ENCODE data around the gene GPR61.

Gene GPR61

GRCh38 chr1:109543283-109543987 lies 3.8 kb downstream of the GPR61 start:
- WGBS (ENCODE audit: insufficient coverage): 96% methylated on average over 20 of the region's 24 CpGs
- Histone ChIP-seq H3K4me3 (ENCODE audit: control insufficient read depth in 1 of 7, extremely low read depth in 1 of 7, insufficient read depth in 4 of 7, low read depth in 2 of 7, low read length in 6 of 7) (no peak overlapping the region), H3K9me3 (ENCODE audit: control extremely low read depth in 1 of 5, control insufficient read depth in 4 of 5, insufficient read depth in 2 of 5, low read depth in 1 of 5, low read length in 4 of 5) (no peaks in the 10 kb centered on the region), H3K4me1 (ENCODE audit: control extremely low read depth in 1 of 4, control insufficient read depth in 4 of 4, insufficient read depth in 4 of 4, low read length in 3 of 4) (peaks cover 14 to 18% (median 15%) of the 10 kb centered on the region in 4 experiments), H3K27me3 (replicated peaks in 2 of 5; ENCODE audit: control insufficient read depth in 4 of 5, insufficient read depth in 5 of 5, low read length in 4 of 5) (peaks cover 0 to 3% (median 0%) of the 10 kb centered on the region in 5 experiments), H3K36me3 (ENCODE audit: control insufficient read depth in 4 of 4, insufficient read depth in 4 of 4, low read length in 3 of 4) (no peaks in the 10 kb centered on the region), H3K27ac (ENCODE audit: insufficient read depth in 1 of 2, low read depth in 1 of 2, low read length in 2 of 2, poor library complexity in 1 of 2, severe bottlenecking in 2 of 2) (no peak overlapping the region)
- ChIA-PET POLR2A (no interaction called here), CTCF (interaction anchor here (1.8 to 26.3 kb wide), 5 partner anchors 11 to 230 kb away, joined by 4 to 1203 read pairs (median 121); partner anchors contain the start of genes AMIGO1, AMPD2, ATXN7L2 and CYB561D1)
- no peak for DNase-seq

GRCh38 chr1:109543988-109544735 lies 4.5 kb downstream of the GPR61 start:
- H3K27ac ChIP-seq (ENCODE audit: insufficient read depth in 1 of 2, low read depth in 1 of 2, low read length in 2 of 2, poor library complexity in 1 of 2, severe bottlenecking in 2 of 2): no peak overlapping the region
- H3K27me3 ChIP-seq (replicated peaks in 2 of 5; ENCODE audit: control insufficient read depth in 4 of 5, insufficient read depth in 5 of 5, low read length in 4 of 5): peaks cover 0 to 3% (median 0%) of the 10 kb centered on the region in 5 experiments
- ChIA-PET POLR2A (no interaction called here), CTCF (interaction anchor here (1.3 to 26.3 kb wide), 9 partner anchors 12 to 440 kb away, joined by 3 to 1203 read pairs (median 15); partner anchors contain the start of genes AHCYL1, AMIGO1, AMPD2 and ATXN7L2)
- H3K4me1 ChIP-seq (ENCODE audit: control extremely low read depth in 1 of 4, control insufficient read depth in 4 of 4, insufficient read depth in 4 of 4, low read length in 3 of 4): peaks cover 16 to 19% (median 17%) of the 10 kb centered on the region in 4 experiments
- no peaks in the 10 kb centered on the region for H3K9me3 ChIP-seq (ENCODE audit: control extremely low read depth in 1 of 5, control insufficient read depth in 4 of 5, insufficient read depth in 2 of 5, low read depth in 1 of 5, low read length in 4 of 5)
- 97% methylated on average over 14 of the region's 14 CpGs for WGBS (ENCODE audit: insufficient coverage)
- no peak for DNase-seq
- no peak overlapping the region for H3K4me3 ChIP-seq (ENCODE audit: control insufficient read depth in 1 of 7, extremely low read depth in 1 of 7, insufficient read depth in 4 of 7, low read depth in 2 of 7, low read length in 6 of 7)
- no peaks in the 10 kb centered on the region for H3K36me3 ChIP-seq (ENCODE audit: control insufficient read depth in 4 of 4, insufficient read depth in 4 of 4, low read length in 3 of 4)

- CTCF ChIA-PET: interaction anchor here (0.7 to 26.3 kb wide), 26 partner anchors 8 to 464 kb away, joined by 3 to 1203 read pairs (median 5); partner anchors contain the start of genes AHCYL1, AMIGO1, AMPD2 and ATXN7L2
- POLR2A ChIA-PET: interaction anchor here (0.6 to 1.6 kb wide), 3 partner anchors 74 to 94 kb away, joined by 4 to 5 read pairs (median 4); no protein-coding TSS in a partner anchor
- Histone ChIP-seq H3K4me3 (ENCODE audit: control insufficient read depth in 1 of 7, extremely low read depth in 1 of 7, insufficient read depth in 4 of 7, low read depth in 2 of 7, low read length in 6 of 7) (peak overlapping the region in 6 of 7 experiments; percentile 39 to 99 (median 98)), H3K27me3 (replicated peaks in 2 of 5; ENCODE audit: control insufficient read depth in 4 of 5, insufficient read depth in 5 of 5, low read length in 4 of 5) (peaks cover 0 to 2% (median 0%) of the 10 kb centered on the region in 5 experiments), H3K27ac (ENCODE audit: insufficient read depth in 1 of 2, low read depth in 1 of 2, low read length in 2 of 2, poor library complexity in 1 of 2, severe bottlenecking in 2 of 2) (peak overlapping the region; percentile 43 to 98), H3K4me1 (ENCODE audit: control extremely low read depth in 1 of 4, control insufficient read depth in 4 of 4, insufficient read depth in 4 of 4, low read length in 3 of 4) (peaks cover 21 to 35% (median 32%) of the 10 kb centered on the region in 4 experiments), H3K36me3 (ENCODE audit: control insufficient read depth in 4 of 4, insufficient read depth in 4 of 4, low read length in 3 of 4) (peaks cover 0 to 1% (median 0%) of the 10 kb centered on the region in 4 experiments), H3K9me3 (ENCODE audit: control extremely low read depth in 1 of 5, control insufficient read depth in 4 of 5, insufficient read depth in 2 of 5, low read depth in 1 of 5, low read length in 4 of 5) (no peaks in the 10 kb centered on the region)
- WGBS (ENCODE audit: insufficient coverage): 36% methylated on average over 4 of the region's 5 CpGs
- DNase-seq: peak; percentile 90 to 94 (median 91)
These were observed 6.8 kb downstream of the GPR61 start for GRCh38 chr1:109546311-109547109.

GRCh38 chr1:109547463-109548320 lies 8.0 kb downstream of the GPR61 start:
- Histone ChIP-seq H3K4me3 (ENCODE audit: control insufficient read depth in 1 of 7, extremely low read depth in 1 of 7, insufficient read depth in 4 of 7, low read depth in 2 of 7, low read length in 6 of 7) (peak overlapping the region; percentile 96 to 99 (median 98)), H3K27ac (ENCODE audit: insufficient read depth in 1 of 2, low read depth in 1 of 2, low read length in 2 of 2, poor library complexity in 1 of 2, severe bottlenecking in 2 of 2) (peak overlapping the region; percentile 95 to 98), H3K9me3 (ENCODE audit: control extremely low read depth in 1 of 5, control insufficient read depth in 4 of 5, insufficient read depth in 2 of 5, low read depth in 1 of 5, low read length in 4 of 5) (no peaks in the 10 kb centered on the region), H3K36me3 (ENCODE audit: control insufficient read depth in 4 of 4, insufficient read depth in 4 of 4, low read length in 3 of 4) (peaks cover 0 to 2% (median 0%) of the 10 kb centered on the region in 4 experiments), H3K27me3 (replicated peaks in 2 of 5; ENCODE audit: control insufficient read depth in 4 of 5, insufficient read depth in 5 of 5, low read length in 4 of 5) (no peaks in the 10 kb centered on the region), H3K4me1 (ENCODE audit: control extremely low read depth in 1 of 4, control insufficient read depth in 4 of 4, insufficient read depth in 4 of 4, low read length in 3 of 4) (peaks cover 21 to 35% (median 32%) of the 10 kb centered on the region in 4 experiments)
- WGBS (ENCODE audit: insufficient coverage): 5% methylated on average over 20 of the region's 22 CpGs
- POLR2A ChIA-PET: interaction anchor here (0.6 to 2.3 kb wide), 8 partner anchors 11 to 88 kb away, joined by 3 to 14 read pairs (median 4); partner anchors contain the start of genes AMPD2 and GNAT2
- CTCF ChIA-PET: interaction anchor here (0.7 to 26.3 kb wide), 13 partner anchors 15 to 436 kb away, joined by 3 to 1203 read pairs (median 10); partner anchors contain the start of genes AHCYL1, AMIGO1, AMPD2 and ATXN7L2
- DNase-seq: peak in 2 of 3 donors; percentile 28 to 44

- no peaks in the 10 kb centered on the region for H3K27me3 ChIP-seq (replicated peaks in 2 of 5; ENCODE audit: control insufficient read depth in 4 of 5, insufficient read depth in 5 of 5, low read length in 4 of 5)
- DNase-seq: peak; percentile 98 to 99 (median 99)
- ChIA-PET POLR2A (interaction anchor here (0.6 to 2.3 kb wide), 12 partner anchors 10 to 87 kb away, joined by 3 to 14 read pairs (median 4); partner anchors contain the start of genes AMPD2 and GNAT2), CTCF (interaction anchor here (0.7 to 23.4 kb wide), 15 partner anchors 8 to 435 kb away, joined by 3 to 430 read pairs (median 4); partner anchors contain the start of genes AHCYL1, AMPD2, CYB561D1 and GNAT2)
- H3K27ac ChIP-seq (ENCODE audit: insufficient read depth in 1 of 2, low read depth in 1 of 2, low read length in 2 of 2, poor library complexity in 1 of 2, severe bottlenecking in 2 of 2): peak within 1 kb of the TSS; percentile 95 to 98
- H3K4me1 ChIP-seq (ENCODE audit: control extremely low read depth in 1 of 4, control insufficient read depth in 4 of 4, insufficient read depth in 4 of 4, low read length in 3 of 4): peaks cover 21 to 35% (median 32%) of the 10 kb centered on the region in 4 experiments
- no peaks in the 10 kb centered on the region for H3K9me3 ChIP-seq (ENCODE audit: control extremely low read depth in 1 of 5, control insufficient read depth in 4 of 5, insufficient read depth in 2 of 5, low read depth in 1 of 5, low read length in 4 of 5)
- peak within 1 kb of the TSS; percentile 96 to 99 (median 98) for H3K4me3 ChIP-seq (ENCODE audit: control insufficient read depth in 1 of 7, extremely low read depth in 1 of 7, insufficient read depth in 4 of 7, low read depth in 2 of 7, low read length in 6 of 7)
- under 1% methylated on average over 55 of the region's 68 CpGs for WGBS (ENCODE audit: insufficient coverage)
- peaks cover 0 to 2% (median 0%) of the 10 kb centered on the region in 4 experiments for H3K36me3 ChIP-seq (ENCODE audit: control insufficient read depth in 4 of 4, insufficient read depth in 4 of 4, low read length in 3 of 4)
These were observed 8.9 kb downstream of the GPR61 start, which contains the start of gene GNAI3 for GRCh38 chr1:109548321-109549267. Gene GNAI3, plus strand, starts transcription at chr1:109548615. Its CDS starts 106 bp downstream, at chr1:109548721.
